Neural progenitor cell (in vitro differentiated cells): Measurements from ENCODE around the gene PPP2R5D.

ENCODE experiments used
- EZH2 ChIP-seq: fragments of 200-600 bp; sonication (generic); IDR thresholded peaks from 2 replicates; pipeline ENCODE4 v1.6.1; 2017; ENCODE audit warnings: antibody characterized with exemption, mild to moderate bottlenecking, moderate library complexity
- TF ChIP-seq, protein P1 (sequence below): fragments of 200-600 bp; sonication (generic); IDR thresholded peaks from 2 replicates; pipeline ENCODE4 v1.5.1; 2017; ENCODE audit warnings: antibody characterized with exemption, mild to moderate bottlenecking

DNA sequence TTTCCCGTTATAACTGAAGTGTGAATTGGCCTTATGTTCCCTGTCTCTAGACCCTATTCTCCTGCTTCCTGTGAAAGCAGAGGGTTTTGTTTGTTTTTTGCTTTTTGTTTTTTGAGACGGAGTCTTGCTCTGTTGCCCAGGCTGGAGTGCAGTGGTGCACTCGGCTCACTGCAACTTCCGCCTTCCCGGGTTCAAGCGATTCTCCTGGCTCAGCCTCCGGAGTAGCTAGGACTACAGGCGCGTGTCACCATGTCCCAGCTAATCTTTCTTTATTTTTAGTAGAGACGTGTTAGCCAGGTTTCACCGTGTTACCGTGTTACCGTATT, 24.5 kb upstream of the PPP2R5D start:
- TF ChIP-seq, protein P1, sequence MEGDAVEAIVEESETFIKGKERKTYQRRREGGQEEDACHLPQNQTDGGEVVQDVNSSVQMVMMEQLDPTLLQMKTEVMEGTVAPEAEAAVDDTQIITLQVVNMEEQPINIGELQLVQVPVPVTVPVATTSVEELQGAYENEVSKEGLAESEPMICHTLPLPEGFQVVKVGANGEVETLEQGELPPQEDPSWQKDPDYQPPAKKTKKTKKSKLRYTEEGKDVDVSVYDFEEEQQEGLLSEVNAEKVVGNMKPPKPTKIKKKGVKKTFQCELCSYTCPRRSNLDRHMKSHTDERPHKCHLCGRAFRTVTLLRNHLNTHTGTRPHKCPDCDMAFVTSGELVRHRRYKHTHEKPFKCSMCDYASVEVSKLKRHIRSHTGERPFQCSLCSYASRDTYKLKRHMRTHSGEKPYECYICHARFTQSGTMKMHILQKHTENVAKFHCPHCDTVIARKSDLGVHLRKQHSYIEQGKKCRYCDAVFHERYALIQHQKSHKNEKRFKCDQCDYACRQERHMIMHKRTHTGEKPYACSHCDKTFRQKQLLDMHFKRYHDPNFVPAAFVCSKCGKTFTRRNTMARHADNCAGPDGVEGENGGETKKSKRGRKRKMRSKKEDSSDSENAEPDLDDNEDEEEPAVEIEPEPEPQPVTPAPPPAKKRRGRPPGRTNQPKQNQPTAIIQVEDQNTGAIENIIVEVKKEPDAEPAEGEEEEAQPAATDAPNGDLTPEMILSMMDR, result no peak
- no peak for TF ChIP-seq EZH2
